HepG2 (cell line): ENCODE results near the gene WSB1. TPM values are rescaled to one million over a fixed set of nuclear protein-coding genes. Genes with fewer than 3 reads are reported as not detected.

Source experiments
- ATAC-seq: fragments of 200-7000 bp; cut with Tn5 transposase; 3 replicates; pipeline ENCODE4 v1.9.1; 2020; ENCODE audit warnings: mild to moderate bottlenecking, moderate library complexity
- BruUV-seq: library from RNA; stranded (reverse); fragments of 400-500 nt; replicated peaks from 2 replicates; lab custom pipeline; 2021; lab: Mats Ljungman, UMichigan
- CTCF ChIA-PET: fragments of 300-600 bp; formaldehyde crosslinking; extraction: SDS; loops from one replicate; lab custom pipeline; 2021; ENCODE audit warnings: low total read pairs, inconsistent platforms, low intra/inter-chr PET ratio; lab: Yijun Ruan, JAX
- POLR2A ChIA-PET: fragments of 350-600 bp; sonication (Branson Sonifier 250); formaldehyde crosslinking; loops from one replicate; lab custom pipeline; 2020; ENCODE audit warnings: antibody characterized with exemption, inconsistent platforms; lab: Yijun Ruan, JAX
- DNase-seq: peaks from one replicate; pipeline ENCODE4 v3.0.0-alpha.2; 2015; ENCODE audit warnings: low spot score
- FAIRE-seq: peaks from 3 replicates; lab custom pipeline; 2011; peaks lifted over from hg19 to GRCh38; lab: Jason Lieb, UNC
- H2AFZ ChIP-seq: one replicate; pipeline ENCODE4 v1.6.1; 2011; ENCODE audit warnings: low read length, inconsistent platforms
- H3K27ac ChIP-seq: fragments of 300-600 bp; 3 replicates; pipeline ENCODE4 v1.8.0; 2011; ENCODE audit warnings: mixed run types, mild to moderate bottlenecking, mixed read lengths, low read length, inconsistent platforms; ENCODE audit not compliant: insufficient read depth; ENCODE audit errors: extremely low read length
- H3K27me3 ChIP-seq, 2 experiments: fragments of 200-600 bp in 1 of 2; 2 replicates in 1 of 2; 3 replicates in 1 of 2; pipeline versions ENCODE4 v1.6.0 to v1.8.0; 2011; ENCODE audit warnings: low read length in 2 of 2, mild to moderate bottlenecking in 2 of 2, moderate library complexity in 2 of 2, inconsistent platforms in 1 of 2; ENCODE audit not compliant: insufficient read depth in 2 of 2, control insufficient read depth in 1 of 2
- H3K36me3 ChIP-seq, 2 experiments: fragments of 200-600 bp in 1 of 2; replicated peaks in 1 of 2; 2 replicates in 1 of 2; 3 replicates in 1 of 2; pipeline versions ENCODE4 v1.5.1 to v1.8.0; 2011; ENCODE audit warnings: low read length in 2 of 2, inconsistent platforms in 1 of 2; ENCODE audit not compliant: insufficient read depth in 2 of 2, control insufficient read depth in 1 of 2
- H3K4me1 ChIP-seq: 2 replicates; pipeline ENCODE4 v1.5.1; 2012; ENCODE audit warnings: low read length, inconsistent platforms; ENCODE audit not compliant: insufficient read depth
- H3K4me2 ChIP-seq: 2 replicates; pipeline ENCODE4 v1.6.0; 2011; ENCODE audit warnings: low read depth, low read length, inconsistent platforms
- H3K4me3 ChIP-seq, 3 experiments: fragments of 200-600 bp in 1 of 3; sonication (generic), shearing (Covaris generic) in 1 of 3; replicated peaks in 1 of 3; 2 replicates each; pipeline ENCODE4 v1.5.1; 2011 to 2016; ENCODE audit warnings: low read length in 3 of 3, inconsistent platforms in 2 of 3, low read depth in 2 of 3, mild to moderate bottlenecking in 2 of 3, control low read depth in 1 of 3, mixed read lengths in 1 of 3; ENCODE audit not compliant: insufficient read depth in 1 of 3
- H3K79me2 ChIP-seq: one replicate; pipeline ENCODE4 v1.6.1; 2011; ENCODE audit warnings: low read length, inconsistent platforms; ENCODE audit not compliant: insufficient read depth
- H3K9ac ChIP-seq: 2 replicates; pipeline ENCODE4 v1.6.0; 2011; ENCODE audit warnings: mild to moderate bottlenecking, low read depth, low read length, inconsistent platforms; ENCODE audit not compliant: insufficient read depth
- H3K9me3 ChIP-seq: 2 replicates; pipeline ENCODE4 v1.5.1; 2012; ENCODE audit warnings: mild to moderate bottlenecking, low read length
- H4K20me1 ChIP-seq: 2 replicates; pipeline ENCODE4 v1.6.0; 2011; ENCODE audit warnings: inconsistent platforms, mild to moderate bottlenecking, low read length, moderate library complexity; ENCODE audit not compliant: insufficient read depth
- EP300 ChIP-seq, 3 experiments: sonication (generic) in 1 of 3; formaldehyde crosslinking in 1 of 3; IDR thresholded peaks; 2 replicates each; pipeline versions ENCODE4 v1.5.1 to v1.6.1; 2011 to 2020; ENCODE audit warnings: low read depth in 2 of 3, low read length in 2 of 3, borderline replicate concordance in 1 of 3, improper control_type of control experiment in 1 of 3, mild to moderate bottlenecking in 1 of 3, missing genetic modification reagents in 1 of 3, moderate library complexity in 1 of 3
- FOXA3 ChIP-seq: IDR thresholded peaks from 2 replicates; pipeline ENCODE4 v1.6.1; 2016; ENCODE audit warnings: missing genetic modification reagents, missing compliant biosample characterization
- HBP1 ChIP-seq: IDR thresholded peaks from 2 replicates; pipeline ENCODE4 v1.6.1; 2016; ENCODE audit warnings: low read depth, control low read depth
- LRRFIP1 ChIP-seq: sonication (generic); formaldehyde crosslinking; conservative IDR thresholded peaks from 2 replicates; pipeline ENCODE4 v1.4.0; 2020; ENCODE audit warnings: missing genetic modification reagents
- MIER3 ChIP-seq: IDR thresholded peaks from 2 replicates; pipeline ENCODE4 v1.6.1; 2016; ENCODE audit warnings: missing compliant biosample characterization, borderline replicate concordance
- MTERF4 ChIP-seq: sonication (generic); formaldehyde crosslinking; IDR thresholded peaks from 2 replicates; pipeline ENCODE4 v1.8.0; 2023; ENCODE audit warnings: mild to moderate bottlenecking, missing genetic modification reagents
- POGK ChIP-seq: sonication (generic); formaldehyde crosslinking; conservative IDR thresholded peaks from 2 replicates; pipeline ENCODE4 v1.8.0; 2022; ENCODE audit warnings: mild to moderate bottlenecking, moderate library complexity, missing genetic modification reagents
- SMARCE1 ChIP-seq: fragments of 450-650 bp; IDR thresholded peaks from 2 replicates; pipeline ENCODE4 v1.6.1; 2017; ENCODE audit warnings: borderline replicate concordance
- SP140L ChIP-seq: sonication (generic); formaldehyde crosslinking; IDR thresholded peaks from 2 replicates; pipeline ENCODE4 v1.4.0; 2020; ENCODE audit warnings: missing genetic modification reagents, borderline replicate concordance
- TFDP2 ChIP-seq: sonication (generic); formaldehyde crosslinking; IDR thresholded peaks from 2 replicates; pipeline ENCODE4 v1.4.0; 2020; ENCODE audit warnings: missing genetic modification reagents
- ZBTB3 ChIP-seq: sonication (generic); formaldehyde crosslinking; IDR thresholded peaks from 2 replicates; pipeline ENCODE4 v1.4.0; 2020; ENCODE audit warnings: low read depth, mild to moderate bottlenecking, moderate library complexity, missing genetic modification reagents, borderline replicate concordance
- ZNF264 ChIP-seq: sonication (generic); formaldehyde crosslinking; IDR thresholded peaks from 2 replicates; pipeline ENCODE4 v1.4.0; 2020; ENCODE audit warnings: missing genetic modification reagents
- ZNF44 ChIP-seq: sonication (generic); formaldehyde crosslinking; IDR thresholded peaks from 2 replicates; pipeline ENCODE4 v1.5.1; 2020; ENCODE audit warnings: mild to moderate bottlenecking, missing genetic modification reagents
- ZNF513 ChIP-seq: sonication (generic); formaldehyde crosslinking; conservative IDR thresholded peaks from 2 replicates; pipeline ENCODE4 v1.5.0; 2020; ENCODE audit warnings: missing genetic modification reagents
- ZNF891 ChIP-seq: sonication (generic); formaldehyde crosslinking; IDR thresholded peaks from 2 replicates; pipeline ENCODE4 v1.5.0; 2020; ENCODE audit warnings: mild to moderate bottlenecking, missing genetic modification reagents
- WGBS: methylation state at CpG from one replicate; pipeline ENCODE4 v1.1.6; 2017; ENCODE audit warnings: low lambda C conversion rate; 5-methylcytosine and 5-hydroxymethylcytosine counted together
- in situ Hi-C: cut with HindIII; loops from 2 replicates; pipeline ENCODE4 v1.10.0; 2017; ENCODE audit warnings: low pct_unique_long_range_greater_than_20kb; ENCODE audit not compliant: extremely low pct_ligation_motif_present
- intact Hi-C: fragments of 100-400 bp; cut with micrococcal nuclease; formaldehyde crosslinking; loops from one replicate; pipeline ENCODE4 v1.10.0; 2022; ENCODE audit not compliant: unreplicated experiment
- polyA plus RNA-seq, 8 experiments: library from polyadenylated mRNA; depleted of rRNA in 3 of 8; stranded (reverse) in 7 of 8; unstranded in 1 of 8; fragments of >200 nt; fragmentation: Illumina TruSeq in 4 of 8; extraction: Trizol in 4 of 8; gene quantifications; 2 replicates each; pipeline versions ENCODE4 v1.2.1 to v1.2.3, GENCODE V29; 2011 to 2016; ENCODE audit warnings: low read depth in 4 of 8, missing spikeins in 1 of 8, mixed read lengths in 1 of 8; ENCODE audit not compliant: insufficient read depth in 1 of 8
- total RNA-seq, 5 experiments: library from RNA; depleted of rRNA; stranded (reverse); fragments of >200 nt; fragmentation: Illumina TruSeq; extraction: Trizol; gene quantifications; 2 replicates each; pipeline ENCODE4 v1.2.3, GENCODE V29; 2016; ENCODE audit warnings: low read depth in 1 of 5

WSB1 gene
- total and polyA plus RNA-seq, 2 of the 13 experiments (the other 11 are each of a cell fraction or from before 2014, with no cell fraction given): 81.3 to 294 TPM

- ChIA-PET POLR2A (no interaction called here), CTCF (interaction anchor here (0.6 kb wide), 1 partner anchor 11 kb away, joined by 3 read pairs; no protein-coding TSS in a partner anchor)
- no peak overlapping the region for H3K4me3 ChIP-seq
- peaks cover 1 to 21% of the 10 kb centered on the region in 2 experiments; a peak in 3 of 5 replicates for H3K27me3 ChIP-seq
- DNase-seq (no peak), FAIRE-seq (no peak), ATAC-seq (no peak)
- no peaks in the 10 kb centered on the region for H4K20me1 ChIP-seq
- intact Hi-C loops: no loop called here
- H3K9ac ChIP-seq: no peak overlapping the region
- no peaks in the 10 kb centered on the region for H3K36me3 ChIP-seq
- H3K4me2 ChIP-seq: no peak overlapping the region
- in situ Hi-C loops: no loop called here
- H3K4me1 ChIP-seq: no peaks in the 10 kb centered on the region
- H2AFZ ChIP-seq: no peak overlapping the region
- no peak overlapping the region for H3K27ac ChIP-seq
- H3K79me2 ChIP-seq: no peaks in the 10 kb centered on the region
- no peaks in the 10 kb centered on the region for H3K9me3 ChIP-seq
- BruUV-seq: no TSS peak
- 37% methylated on average over 7 of the region's 8 CpGs for WGBS
- TF ChIP-seq TFDP2 (CRISPR knock-in tag) (no peak), SMARCE1 (no peak), MTERF4 (CRISPR knock-in tag) (no peak), ZNF513 (CRISPR knock-in tag) (no peak), ZNF891 (no peak), LRRFIP1 (CRISPR knock-in tag) (no peak), ZBTB3 (CRISPR knock-in tag) (no peak), FOXA3 (no peak), POGK (CRISPR knock-in tag) (no peak), MIER3 (no peak), SP140L (CRISPR knock-in tag) (no peak), ZNF44 (CRISPR knock-in tag) (no peak), EP300 (IDR thresholded peaks at IDR 0.05; ENCODE audit: low read depth in 2 of 2, low read length in 2 of 2) (no peak), EP300 (CRISPR knock-in tag; IDR thresholded peaks at IDR 0.05; ENCODE audit: borderline replicate concordance) (no peak), ZNF264 (CRISPR knock-in tag) (no peak), HBP1 (no peak)
Observed at GRCh38 chr17:27360507-27360906, 66.6 kb downstream of the WSB1 start.
